Measurements from ENCODE around the gene GDF15.
"Not testable (repeated sequence)": the region's sequence is repeated elsewhere in the genome, so short reads cannot be mapped to it uniquely, and the experiment has no call there.

Gene GDF15

DNA sequence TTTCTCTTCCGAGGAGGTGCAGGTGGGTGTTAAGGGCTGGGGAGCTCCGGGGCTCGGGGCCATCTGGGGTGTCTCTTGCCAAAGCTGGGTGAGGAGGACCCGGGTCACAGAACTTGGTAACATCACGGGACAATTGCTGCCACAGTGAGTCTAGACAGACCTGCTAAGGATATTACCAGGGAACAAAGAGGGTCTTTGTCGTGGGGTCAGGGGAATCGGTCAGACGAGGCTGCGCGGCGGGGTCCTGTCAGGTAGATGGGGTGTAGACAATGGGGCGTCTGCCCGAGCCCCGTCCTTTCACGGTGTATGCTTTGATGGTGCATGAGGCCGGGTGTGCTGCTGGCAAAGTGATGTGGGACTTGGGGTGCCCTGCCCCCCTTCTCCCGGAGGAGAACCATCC is 37.8 kb upstream of the GDF15 start:
- no peak overlapping the region for H3K27ac ChIP-seq
- H3K4me3 ChIP-seq (ENCODE audit: low read depth in 1 of 2, low read length in 1 of 2): no peak overlapping the region
- no peaks in the 10 kb centered on the region for H3K9me3 ChIP-seq
- TF ChIP-seq CTCF (IDR thresholded peaks at IDR 0.05): no peak
- H3K4me1 ChIP-seq (ENCODE audit: control insufficient read depth in 1 of 2, insufficient read depth in 1 of 2, low read depth in 1 of 2, low read length in 1 of 2): no peaks in the 10 kb centered on the region
- H3K36me3 ChIP-seq: peaks cover 18% of the 10 kb centered on the region
- no peaks in the 10 kb centered on the region for H3K27me3 ChIP-seq

DNA sequence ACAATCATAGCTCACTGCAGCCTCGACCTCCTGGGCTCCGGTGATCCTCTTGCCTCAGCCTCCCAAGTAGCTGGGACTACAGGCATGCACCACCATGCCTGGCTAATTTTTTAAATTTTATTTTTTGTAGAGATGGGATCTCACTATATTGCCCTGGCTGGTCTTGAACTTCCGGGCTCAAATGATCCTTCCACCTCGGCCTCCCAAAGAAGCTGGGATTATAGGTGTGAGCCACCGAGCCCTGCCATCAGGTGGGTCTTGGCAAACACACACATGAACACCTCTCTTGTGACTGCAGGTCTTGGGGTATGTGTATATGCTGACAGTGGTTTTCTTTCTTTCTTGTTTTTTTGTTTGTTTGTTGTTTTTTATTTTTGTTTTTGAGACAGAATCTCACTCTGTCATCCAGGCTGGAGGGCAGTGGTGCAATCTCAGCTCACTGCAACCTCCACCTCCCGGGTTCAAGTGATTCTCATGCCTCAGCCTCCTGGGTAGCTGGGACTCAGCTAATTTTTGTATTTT is 37.1 kb upstream of the GDF15 start:
- H3K36me3 ChIP-seq: peaks cover 16% of the 10 kb centered on the region
- not testable (repeated sequence) for H3K27ac ChIP-seq; H3K27me3 ChIP-seq; H3K9me3 ChIP-seq; H3K4me1 ChIP-seq (ENCODE audit: control insufficient read depth in 1 of 2, insufficient read depth in 1 of 2, low read depth in 1 of 2, low read length in 1 of 2); H3K4me3 ChIP-seq (ENCODE audit: low read depth in 1 of 2, low read length in 1 of 2)

DNA sequence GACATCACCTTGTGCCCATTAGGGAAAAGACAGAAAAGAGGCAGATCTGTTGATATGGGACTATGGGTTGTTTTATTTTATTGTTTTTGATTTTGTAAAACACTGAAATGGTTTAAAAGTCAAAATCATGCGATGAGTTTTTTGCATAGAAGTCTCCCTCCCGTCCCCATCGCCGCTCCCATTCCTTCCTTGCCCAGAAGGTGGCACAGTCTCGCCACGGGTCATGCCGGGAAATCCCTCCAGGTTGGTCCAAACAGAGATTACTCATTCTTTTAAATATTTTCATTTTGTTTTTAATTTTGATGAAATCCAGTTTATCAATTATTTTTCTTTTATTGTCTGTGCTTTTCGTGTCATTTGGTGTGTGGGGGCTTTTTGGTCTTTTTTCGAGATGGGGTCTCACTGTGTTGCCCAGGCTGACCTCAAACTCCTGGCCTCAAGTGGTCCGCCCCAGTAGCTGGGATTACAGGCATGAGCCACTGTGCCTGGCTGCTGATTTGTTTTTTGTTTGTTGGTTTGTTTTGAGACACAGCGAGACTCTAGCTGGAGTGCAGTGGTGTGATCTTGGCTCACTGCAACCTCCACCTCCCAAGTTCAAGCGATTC is 36.3 kb upstream of the GDF15 start:
- Histone ChIP-seq H3K9me3 (no peaks in the 10 kb centered on the region), H3K36me3 (peaks cover 12% of the 10 kb centered on the region), H3K27ac (no peak overlapping the region), H3K27me3 (no peaks in the 10 kb centered on the region), H3K4me3 (ENCODE audit: low read depth in 1 of 2, low read length in 1 of 2) (no peak overlapping the region), H3K4me1 (ENCODE audit: control insufficient read depth in 1 of 2, insufficient read depth in 1 of 2, low read depth in 1 of 2, low read length in 1 of 2) (no peaks in the 10 kb centered on the region)
- TF ChIP-seq CTCF (IDR thresholded peaks at IDR 0.05): peak; percentile 70

DNA sequence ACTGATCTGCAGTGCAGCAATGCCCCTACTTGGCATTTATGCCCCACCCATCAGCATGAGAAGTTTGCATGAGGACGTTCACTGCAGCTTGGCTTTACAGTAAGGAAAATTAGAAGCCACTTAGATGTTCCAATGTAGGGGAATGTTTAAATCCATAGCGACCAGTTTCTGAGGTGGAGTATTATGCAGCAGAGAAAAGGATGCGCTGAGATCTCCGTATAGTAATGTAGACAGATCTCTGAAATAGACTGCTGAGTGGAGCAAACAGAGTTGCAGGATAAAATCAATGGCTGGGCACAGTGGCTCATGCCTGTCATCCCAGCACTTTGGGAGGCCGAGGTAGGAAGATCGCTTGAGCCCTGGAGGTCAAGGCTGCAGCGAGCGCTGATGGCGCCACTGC is 35.5 kb upstream of the GDF15 start:
- TF ChIP-seq CTCF (IDR thresholded peaks at IDR 0.05): no peak
- peaks cover 11% of the 10 kb centered on the region for H3K36me3 ChIP-seq
- H3K9me3 ChIP-seq: no peaks in the 10 kb centered on the region
- no peak overlapping the region for H3K27ac ChIP-seq
- H3K4me1 ChIP-seq (ENCODE audit: control insufficient read depth in 1 of 2, insufficient read depth in 1 of 2, low read depth in 1 of 2, low read length in 1 of 2): no peaks in the 10 kb centered on the region
- no peaks in the 10 kb centered on the region for H3K27me3 ChIP-seq
- no peak overlapping the region for H3K4me3 ChIP-seq (ENCODE audit: low read depth in 1 of 2, low read length in 1 of 2)

GRCh38 chr19:18351544-18351943 is 34.4 kb upstream of the GDF15 start:
- H3K4me1 ChIP-seq (ENCODE audit: control insufficient read depth in 1 of 2, insufficient read depth in 1 of 2, low read depth in 1 of 2, low read length in 1 of 2): no peaks in the 10 kb centered on the region
- TF ChIP-seq CTCF (IDR thresholded peaks at IDR 0.05): no peak
- no peak overlapping the region for H3K27ac ChIP-seq
- no peaks in the 10 kb centered on the region for H3K9me3 ChIP-seq
- no peak overlapping the region for H3K4me3 ChIP-seq (ENCODE audit: low read depth in 1 of 2, low read length in 1 of 2)
- no peaks in the 10 kb centered on the region for H3K27me3 ChIP-seq
- H3K36me3 ChIP-seq: peaks cover 21% of the 10 kb centered on the region

GRCh38 chr19:18353378-18354005 is 32.5 kb upstream of the GDF15 start:
- no peak overlapping the region for H3K4me3 ChIP-seq (ENCODE audit: low read depth in 1 of 2, low read length in 1 of 2)
- no peaks in the 10 kb centered on the region for H3K9me3 ChIP-seq
- no peaks in the 10 kb centered on the region for H3K27me3 ChIP-seq
- peaks cover 32% of the 10 kb centered on the region for H3K36me3 ChIP-seq
- H3K27ac ChIP-seq: no peak overlapping the region
- TF ChIP-seq CTCF (IDR thresholded peaks at IDR 0.05): no peak
- no peaks in the 10 kb centered on the region for H3K4me1 ChIP-seq (ENCODE audit: control insufficient read depth in 1 of 2, insufficient read depth in 1 of 2, low read depth in 1 of 2, low read length in 1 of 2)

GRCh38 chr19:18354743-18355142 is 31.2 kb upstream of the GDF15 start:
- not testable (repeated sequence) for H3K9me3 ChIP-seq; H3K4me1 ChIP-seq (ENCODE audit: control insufficient read depth in 1 of 2, insufficient read depth in 1 of 2, low read depth in 1 of 2, low read length in 1 of 2); H3K27ac ChIP-seq; H3K4me3 ChIP-seq (ENCODE audit: low read depth in 1 of 2, low read length in 1 of 2); H3K27me3 ChIP-seq
- H3K36me3 ChIP-seq: peaks cover 44% of the 10 kb centered on the region

All from neutrophil (primary cell).